WTC11 (cell line): ENCODE data around the gene CSTPP1. TPM values are rescaled to one million over a fixed set of nuclear protein-coding genes. Genes with fewer than 3 reads are reported as not detected.

ENCODE experiments used
- ATAC-seq: fragments of 200-7000 bp; cut with Tn5 transposase; 2 replicates; pipeline ENCODE4 v1.10.0; 2021; ENCODE audit warnings: mild to moderate bottlenecking, moderate library complexity
- CTCF ChIA-PET: fragments of 300-600 bp; sonication (Branson Sonifier 250); formaldehyde crosslinking; loops from one replicate; lab custom pipeline; 2021; ENCODE audit warnings: antibody characterized with exemption; lab: Charles Lee
- POLR2A ChIA-PET: fragments of 350-600 bp; sonication (Branson Sonifier 250); formaldehyde crosslinking; loops from one replicate; lab custom pipeline; 2021; ENCODE audit warnings: antibody characterized with exemption; lab: Charles Lee
- DNase-seq: peaks from one replicate; pipeline ENCODE4 v3.0.0; 2021; ENCODE audit warnings: low spot score
- H3K27ac Mint-ChIP-seq: 2 replicates; pipeline ENCODE4 v1.8.0; 2021; ENCODE audit warnings: mixed read lengths
- H3K27me3 Mint-ChIP-seq: 2 replicates; pipeline ENCODE4 v1.8.0; 2021; ENCODE audit warnings: low read depth, mild to moderate bottlenecking, moderate library complexity, mixed read lengths
- H3K36me3 Mint-ChIP-seq: 2 replicates; pipeline ENCODE4 v1.8.0; 2021; ENCODE audit warnings: mixed read lengths
- H3K4me1 Mint-ChIP-seq: 2 replicates; pipeline ENCODE4 v1.8.0; 2022; ENCODE audit warnings: mixed read lengths
- H3K4me3 Mint-ChIP-seq: 2 replicates; pipeline ENCODE4 v1.8.0; 2021; ENCODE audit warnings: mild to moderate bottlenecking, moderate library complexity, mixed read lengths
- H3K9me3 Mint-ChIP-seq: 2 replicates; pipeline ENCODE4 v1.8.0; 2021; ENCODE audit warnings: mixed read lengths
- ELF4 ChIP-seq: sonication (generic); formaldehyde crosslinking; IDR thresholded peaks from 2 replicates; pipeline ENCODE4 v1.8.1; 2022; ENCODE audit warnings: low read depth, mild to moderate bottlenecking, moderate library complexity, missing genetic modification reagents
- ETV6 ChIP-seq: sonication (generic); formaldehyde crosslinking; IDR thresholded peaks from 2 replicates; pipeline ENCODE4 v1.8.1; 2022; ENCODE audit warnings: mild to moderate bottlenecking, missing genetic modification reagents
- GRHL2 ChIP-seq: fragments of 250-450 bp; sonication (Bioruptor Pico); IDR thresholded peaks from 2 replicates; pipeline ENCODE4 v1.8.0; 2022; ENCODE audit warnings: mild to moderate bottlenecking, moderate library complexity; ENCODE audit not compliant: insufficient replicate concordance, severe bottlenecking
- HMGA2 ChIP-seq: fragments of 250-450 bp; sonication (Bioruptor Pico); IDR thresholded peaks from 2 replicates; pipeline ENCODE4 v1.4.0; 2021; ENCODE audit warnings: mild to moderate bottlenecking, moderate library complexity
- KAT7 ChIP-seq: sonication (generic); formaldehyde crosslinking; IDR thresholded peaks from 2 replicates; pipeline ENCODE4 v1.8.1; 2023; ENCODE audit warnings: missing genetic modification reagents, mild to moderate bottlenecking, borderline replicate concordance
- NFYB ChIP-seq: sonication (generic); formaldehyde crosslinking; conservative IDR thresholded peaks from 2 replicates; pipeline ENCODE4 v1.8.0; 2022; ENCODE audit warnings: low read depth, missing genetic modification reagents
- SMAD4 ChIP-seq: sonication (generic); formaldehyde crosslinking; IDR thresholded peaks from 2 replicates; pipeline ENCODE4 v1.8.0; 2022; ENCODE audit warnings: mild to moderate bottlenecking, missing genetic modification reagents
- ZBTB21 ChIP-seq: sonication (generic); formaldehyde crosslinking; IDR thresholded peaks from 2 replicates; pipeline ENCODE4 v1.8.1; 2023; ENCODE audit warnings: mild to moderate bottlenecking, missing genetic modification reagents, borderline replicate concordance
- ZNF396 ChIP-seq: fragments of 250-450 bp; sonication (Bioruptor Pico); IDR thresholded peaks from 2 replicates; pipeline ENCODE4 v1.8.0; 2021; ENCODE audit warnings: mild to moderate bottlenecking, moderate library complexity, borderline replicate concordance
- ZNF423 ChIP-seq: fragments of 250-450 bp; sonication (Bioruptor Pico); IDR thresholded peaks from 2 replicates; pipeline ENCODE4 v2.1.2; 2022; ENCODE audit warnings: mild to moderate bottlenecking, moderate library complexity
- total RNA-seq: library from RNA; stranded (reverse); gene quantifications from 3 replicates; pipeline ENCODE4 v1.2.3, GENCODE V29; 2021
- TF ChIP-seq, protein P1 (sequence below): sonication (generic); formaldehyde crosslinking; IDR thresholded peaks from 2 replicates; pipeline ENCODE4 v1.8.1; 2022; ENCODE audit warnings: missing genetic modification reagents, borderline replicate concordance
- TF ChIP-seq, protein P2 (sequence below): sonication (generic); formaldehyde crosslinking; IDR thresholded peaks from 2 replicates; pipeline ENCODE4 v1.8.0; 2022; ENCODE audit warnings: mild to moderate bottlenecking, missing genetic modification reagents
- TF ChIP-seq, protein P3 (sequence below): sonication (generic); formaldehyde crosslinking; IDR thresholded peaks from 2 replicates; pipeline ENCODE4 v1.8.1; 2023; ENCODE audit warnings: mild to moderate bottlenecking, missing genetic modification reagents
- TF ChIP-seq, protein P4 (sequence below): sonication (generic); formaldehyde crosslinking; IDR thresholded peaks from 2 replicates; pipeline ENCODE4 v1.8.0; 2022; ENCODE audit warnings: missing genetic modification reagents
- TF ChIP-seq, protein P5 (sequence below): sonication (generic); formaldehyde crosslinking; IDR thresholded peaks from 2 replicates; pipeline ENCODE4 v1.8.1; 2023; ENCODE audit warnings: mild to moderate bottlenecking, missing genetic modification reagents, moderate library complexity
- TF ChIP-seq, protein P6 (sequence below): sonication (generic); formaldehyde crosslinking; IDR thresholded peaks from 2 replicates; pipeline ENCODE4 v1.8.0; 2022; ENCODE audit warnings: mild to moderate bottlenecking, missing genetic modification reagents
- TF ChIP-seq, protein P7 (sequence below): sonication (generic); formaldehyde crosslinking; IDR thresholded peaks from 2 replicates; pipeline ENCODE4 v1.8.0; 2023; ENCODE audit warnings: missing genetic modification reagents
- TF ChIP-seq, protein P8 (sequence below): sonication (generic); formaldehyde crosslinking; IDR thresholded peaks from 2 replicates; pipeline ENCODE4 v1.8.1; 2022; ENCODE audit warnings: mild to moderate bottlenecking, moderate library complexity, missing genetic modification reagents
- TF ChIP-seq, protein P9 (sequence below): fragments of 250-450 bp; sonication (Bioruptor Pico); IDR thresholded peaks from 2 replicates; pipeline ENCODE4 v1.9.0; 2021; ENCODE audit warnings: mild to moderate bottlenecking

Gene CSTPP1
- total RNA-seq, 1 experiment from 2014 or later = 23.6 TPM

DNA sequence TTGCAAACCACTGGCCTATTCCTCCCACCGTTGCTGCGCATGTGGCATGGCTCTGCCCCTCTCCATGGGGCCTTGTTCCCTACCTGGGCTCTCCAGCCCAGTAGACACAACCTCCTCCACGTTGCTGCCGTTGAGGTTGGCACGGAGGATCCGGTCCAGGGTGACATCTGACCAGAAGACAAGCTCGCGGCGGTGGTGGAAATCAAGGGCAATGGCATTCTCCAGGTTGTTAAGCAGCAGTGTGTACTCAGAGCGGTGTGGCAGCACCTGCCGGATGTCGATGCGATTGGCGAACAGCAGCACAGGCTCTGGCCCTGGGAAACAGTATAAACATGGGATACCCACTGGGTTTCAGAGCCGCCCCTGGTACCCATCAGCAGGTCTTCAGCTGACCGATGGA is 42.1 kb upstream of the CSTPP1 start:
- TF ChIP-seq KAT7 (CRISPR knock-in tag) (no peak), GRHL2 (no peak), ETV6 (CRISPR knock-in tag) (no peak)
- ATAC-seq (no peak), DNase-seq (no peak)
- ChIA-PET POLR2A (no interaction called here), CTCF (interaction anchor here (1.4 kb wide), 1 partner anchor 258 kb away, joined by 4 read pairs; no protein-coding TSS in a partner anchor)
- H3K36me3 Mint-ChIP-seq = peaks cover 62% of the 10 kb centered on the region
- no peak overlapping the region for H3K4me3 Mint-ChIP-seq
- no peaks in the 10 kb centered on the region for H3K27me3 Mint-ChIP-seq
- H3K9me3 Mint-ChIP-seq = peaks cover 6% of the 10 kb centered on the region
- peaks cover 9% of the 10 kb centered on the region; the same call in 1 of the 2 replicates for H3K4me1 Mint-ChIP-seq
- H3K27ac Mint-ChIP-seq = no peak overlapping the region

DNA sequence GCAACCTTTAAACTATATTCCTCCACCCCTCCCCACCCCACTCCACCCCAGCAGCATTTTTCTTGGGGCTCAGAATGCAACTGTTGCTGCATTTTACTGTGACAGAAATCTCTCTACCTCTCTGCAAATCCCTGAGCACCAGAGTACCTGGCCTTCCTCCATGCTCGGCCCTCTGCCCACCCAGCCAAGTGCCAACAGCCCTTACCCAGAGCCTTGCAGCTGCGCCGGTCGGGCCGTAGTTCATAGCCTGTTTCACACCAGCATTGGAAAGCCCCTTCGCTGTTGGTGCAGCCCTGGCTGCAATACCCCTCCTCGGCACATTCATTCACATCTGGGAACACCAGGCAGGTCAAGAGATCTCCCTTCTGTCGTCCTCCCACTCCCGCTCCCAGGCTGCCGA is 41.6 kb upstream of the CSTPP1 start:
- Mint-ChIP-seq H3K4me1 (peaks cover 9% of the 10 kb centered on the region; the same call in 1 of the 2 replicates), H3K9me3 (peaks cover 6% of the 10 kb centered on the region), H3K27ac (no peak overlapping the region), H3K36me3 (peaks cover 62% of the 10 kb centered on the region), H3K4me3 (no peak overlapping the region), H3K27me3 (no peaks in the 10 kb centered on the region)
- DNase-seq = no peak
- ATAC-seq = no peak
- CTCF ChIA-PET = interaction anchor here (1.4 kb wide), 1 partner anchor 258 kb away, joined by 4 read pairs; no protein-coding TSS in a partner anchor
- POLR2A ChIA-PET = no interaction called here
- TF ChIP-seq, protein P1, sequence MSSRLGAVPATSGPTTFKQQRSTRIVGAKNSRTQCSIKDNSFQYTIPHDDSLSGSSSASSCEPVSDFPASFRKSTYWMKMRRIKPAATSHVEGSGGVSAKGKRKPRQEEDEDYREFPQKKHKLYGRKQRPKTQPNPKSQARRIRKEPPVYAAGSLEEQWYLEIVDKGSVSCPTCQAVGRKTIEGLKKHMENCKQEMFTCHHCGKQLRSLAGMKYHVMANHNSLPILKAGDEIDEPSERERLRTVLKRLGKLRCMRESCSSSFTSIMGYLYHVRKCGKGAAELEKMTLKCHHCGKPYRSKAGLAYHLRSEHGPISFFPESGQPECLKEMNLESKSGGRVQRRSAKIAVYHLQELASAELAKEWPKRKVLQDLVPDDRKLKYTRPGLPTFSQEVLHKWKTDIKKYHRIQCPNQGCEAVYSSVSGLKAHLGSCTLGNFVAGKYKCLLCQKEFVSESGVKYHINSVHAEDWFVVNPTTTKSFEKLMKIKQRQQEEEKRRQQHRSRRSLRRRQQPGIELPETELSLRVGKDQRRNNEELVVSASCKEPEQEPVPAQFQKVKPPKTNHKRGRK (CRISPR knock-in tag) = no peak
- TF ChIP-seq, protein P2, sequence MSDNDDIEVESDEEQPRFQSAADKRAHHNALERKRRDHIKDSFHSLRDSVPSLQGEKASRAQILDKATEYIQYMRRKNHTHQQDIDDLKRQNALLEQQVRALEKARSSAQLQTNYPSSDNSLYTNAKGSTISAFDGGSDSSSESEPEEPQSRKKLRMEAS (CRISPR knock-in tag) = no peak
- TF ChIP-seq, protein P3, sequence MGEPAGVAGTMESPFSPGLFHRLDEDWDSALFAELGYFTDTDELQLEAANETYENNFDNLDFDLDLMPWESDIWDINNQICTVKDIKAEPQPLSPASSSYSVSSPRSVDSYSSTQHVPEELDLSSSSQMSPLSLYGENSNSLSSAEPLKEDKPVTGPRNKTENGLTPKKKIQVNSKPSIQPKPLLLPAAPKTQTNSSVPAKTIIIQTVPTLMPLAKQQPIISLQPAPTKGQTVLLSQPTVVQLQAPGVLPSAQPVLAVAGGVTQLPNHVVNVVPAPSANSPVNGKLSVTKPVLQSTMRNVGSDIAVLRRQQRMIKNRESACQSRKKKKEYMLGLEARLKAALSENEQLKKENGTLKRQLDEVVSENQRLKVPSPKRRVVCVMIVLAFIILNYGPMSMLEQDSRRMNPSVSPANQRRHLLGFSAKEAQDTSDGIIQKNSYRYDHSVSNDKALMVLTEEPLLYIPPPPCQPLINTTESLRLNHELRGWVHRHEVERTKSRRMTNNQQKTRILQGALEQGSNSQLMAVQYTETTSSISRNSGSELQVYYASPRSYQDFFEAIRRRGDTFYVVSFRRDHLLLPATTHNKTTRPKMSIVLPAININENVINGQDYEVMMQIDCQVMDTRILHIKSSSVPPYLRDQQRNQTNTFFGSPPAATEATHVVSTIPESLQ (CRISPR knock-in tag) = no peak
- TF ChIP-seq, protein P4, sequence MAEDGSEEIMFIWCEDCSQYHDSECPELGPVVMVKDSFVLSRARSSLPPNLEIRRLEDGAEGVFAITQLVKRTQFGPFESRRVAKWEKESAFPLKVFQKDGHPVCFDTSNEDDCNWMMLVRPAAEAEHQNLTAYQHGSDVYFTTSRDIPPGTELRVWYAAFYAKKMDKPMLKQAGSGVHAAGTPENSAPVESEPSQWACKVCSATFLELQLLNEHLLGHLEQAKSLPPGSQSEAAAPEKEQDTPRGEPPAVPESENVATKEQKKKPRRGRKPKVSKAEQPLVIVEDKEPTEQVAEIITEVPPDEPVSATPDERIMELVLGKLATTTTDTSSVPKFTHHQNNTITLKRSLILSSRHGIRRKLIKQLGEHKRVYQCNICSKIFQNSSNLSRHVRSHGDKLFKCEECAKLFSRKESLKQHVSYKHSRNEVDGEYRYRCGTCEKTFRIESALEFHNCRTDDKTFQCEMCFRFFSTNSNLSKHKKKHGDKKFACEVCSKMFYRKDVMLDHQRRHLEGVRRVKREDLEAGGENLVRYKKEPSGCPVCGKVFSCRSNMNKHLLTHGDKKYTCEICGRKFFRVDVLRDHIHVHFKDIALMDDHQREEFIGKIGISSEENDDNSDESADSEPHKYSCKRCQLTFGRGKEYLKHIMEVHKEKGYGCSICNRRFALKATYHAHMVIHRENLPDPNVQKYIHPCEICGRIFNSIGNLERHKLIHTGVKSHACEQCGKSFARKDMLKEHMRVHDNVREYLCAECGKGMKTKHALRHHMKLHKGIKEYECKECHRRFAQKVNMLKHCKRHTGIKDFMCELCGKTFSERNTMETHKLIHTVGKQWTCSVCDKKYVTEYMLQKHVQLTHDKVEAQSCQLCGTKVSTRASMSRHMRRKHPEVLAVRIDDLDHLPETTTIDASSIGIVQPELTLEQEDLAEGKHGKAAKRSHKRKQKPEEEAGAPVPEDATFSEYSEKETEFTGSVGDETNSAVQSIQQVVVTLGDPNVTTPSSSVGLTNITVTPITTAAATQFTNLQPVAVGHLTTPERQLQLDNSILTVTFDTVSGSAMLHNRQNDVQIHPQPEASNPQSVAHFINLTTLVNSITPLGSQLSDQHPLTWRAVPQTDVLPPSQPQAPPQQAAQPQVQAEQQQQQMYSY (CRISPR knock-in tag) = no peak
- TF ChIP-seq NFYB (CRISPR knock-in tag) (no peak), ZNF423 (CRISPR knock-in tag) (no peak), SMAD4 (CRISPR knock-in tag) (no peak), ELF4 (no peak), ZNF396 (no peak), ZBTB21 (CRISPR knock-in tag) (no peak), HMGA2 (CRISPR knock-in tag) (no peak)
- TF ChIP-seq, protein P5, sequence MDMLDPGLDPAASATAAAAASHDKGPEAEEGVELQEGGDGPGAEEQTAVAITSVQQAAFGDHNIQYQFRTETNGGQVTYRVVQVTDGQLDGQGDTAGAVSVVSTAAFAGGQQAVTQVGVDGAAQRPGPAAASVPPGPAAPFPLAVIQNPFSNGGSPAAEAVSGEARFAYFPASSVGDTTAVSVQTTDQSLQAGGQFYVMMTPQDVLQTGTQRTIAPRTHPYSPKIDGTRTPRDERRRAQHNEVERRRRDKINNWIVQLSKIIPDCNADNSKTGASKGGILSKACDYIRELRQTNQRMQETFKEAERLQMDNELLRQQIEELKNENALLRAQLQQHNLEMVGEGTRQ (CRISPR knock-in tag) = no peak
- TF ChIP-seq, protein P6, sequence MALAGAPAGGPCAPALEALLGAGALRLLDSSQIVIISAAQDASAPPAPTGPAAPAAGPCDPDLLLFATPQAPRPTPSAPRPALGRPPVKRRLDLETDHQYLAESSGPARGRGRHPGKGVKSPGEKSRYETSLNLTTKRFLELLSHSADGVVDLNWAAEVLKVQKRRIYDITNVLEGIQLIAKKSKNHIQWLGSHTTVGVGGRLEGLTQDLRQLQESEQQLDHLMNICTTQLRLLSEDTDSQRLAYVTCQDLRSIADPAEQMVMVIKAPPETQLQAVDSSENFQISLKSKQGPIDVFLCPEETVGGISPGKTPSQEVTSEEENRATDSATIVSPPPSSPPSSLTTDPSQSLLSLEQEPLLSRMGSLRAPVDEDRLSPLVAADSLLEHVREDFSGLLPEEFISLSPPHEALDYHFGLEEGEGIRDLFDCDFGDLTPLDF = no peak
- TF ChIP-seq, protein P7, sequence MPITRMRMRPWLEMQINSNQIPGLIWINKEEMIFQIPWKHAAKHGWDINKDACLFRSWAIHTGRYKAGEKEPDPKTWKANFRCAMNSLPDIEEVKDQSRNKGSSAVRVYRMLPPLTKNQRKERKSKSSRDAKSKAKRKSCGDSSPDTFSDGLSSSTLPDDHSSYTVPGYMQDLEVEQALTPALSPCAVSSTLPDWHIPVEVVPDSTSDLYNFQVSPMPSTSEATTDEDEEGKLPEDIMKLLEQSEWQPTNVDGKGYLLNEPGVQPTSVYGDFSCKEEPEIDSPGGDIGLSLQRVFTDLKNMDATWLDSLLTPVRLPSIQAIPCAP = no peak
- TF ChIP-seq, protein P8, sequence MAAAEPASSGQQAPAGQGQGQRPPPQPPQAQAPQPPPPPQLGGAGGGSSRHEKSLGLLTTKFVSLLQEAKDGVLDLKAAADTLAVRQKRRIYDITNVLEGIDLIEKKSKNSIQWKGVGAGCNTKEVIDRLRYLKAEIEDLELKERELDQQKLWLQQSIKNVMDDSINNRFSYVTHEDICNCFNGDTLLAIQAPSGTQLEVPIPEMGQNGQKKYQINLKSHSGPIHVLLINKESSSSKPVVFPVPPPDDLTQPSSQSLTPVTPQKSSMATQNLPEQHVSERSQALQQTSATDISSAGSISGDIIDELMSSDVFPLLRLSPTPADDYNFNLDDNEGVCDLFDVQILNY = no peak
- TF ChIP-seq, protein P9, sequence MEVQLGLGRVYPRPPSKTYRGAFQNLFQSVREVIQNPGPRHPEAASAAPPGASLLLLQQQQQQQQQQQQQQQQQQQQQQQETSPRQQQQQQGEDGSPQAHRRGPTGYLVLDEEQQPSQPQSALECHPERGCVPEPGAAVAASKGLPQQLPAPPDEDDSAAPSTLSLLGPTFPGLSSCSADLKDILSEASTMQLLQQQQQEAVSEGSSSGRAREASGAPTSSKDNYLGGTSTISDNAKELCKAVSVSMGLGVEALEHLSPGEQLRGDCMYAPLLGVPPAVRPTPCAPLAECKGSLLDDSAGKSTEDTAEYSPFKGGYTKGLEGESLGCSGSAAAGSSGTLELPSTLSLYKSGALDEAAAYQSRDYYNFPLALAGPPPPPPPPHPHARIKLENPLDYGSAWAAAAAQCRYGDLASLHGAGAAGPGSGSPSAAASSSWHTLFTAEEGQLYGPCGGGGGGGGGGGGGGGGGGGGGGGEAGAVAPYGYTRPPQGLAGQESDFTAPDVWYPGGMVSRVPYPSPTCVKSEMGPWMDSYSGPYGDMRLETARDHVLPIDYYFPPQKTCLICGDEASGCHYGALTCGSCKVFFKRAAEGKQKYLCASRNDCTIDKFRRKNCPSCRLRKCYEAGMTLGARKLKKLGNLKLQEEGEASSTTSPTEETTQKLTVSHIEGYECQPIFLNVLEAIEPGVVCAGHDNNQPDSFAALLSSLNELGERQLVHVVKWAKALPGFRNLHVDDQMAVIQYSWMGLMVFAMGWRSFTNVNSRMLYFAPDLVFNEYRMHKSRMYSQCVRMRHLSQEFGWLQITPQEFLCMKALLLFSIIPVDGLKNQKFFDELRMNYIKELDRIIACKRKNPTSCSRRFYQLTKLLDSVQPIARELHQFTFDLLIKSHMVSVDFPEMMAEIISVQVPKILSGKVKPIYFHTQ (CRISPR knock-in tag) = no peak
